ENCODE measurements around the gene PLA2G6.

PLA2G6 gene

GRCh38 chr22:38075961-38076360 is 105.7 kb downstream of the PLA2G6 start:
- no peak for ATAC-seq (ENCODE audit: low read depth)
- H3K36me3 ChIP-seq (ENCODE audit: low read depth) = peaks cover 16% of the 10 kb centered on the region

GRCh38 chr22:38075105-38075825 is 106.4 kb downstream of the PLA2G6 start:
- Histone ChIP-seq H3K27ac (ENCODE audit: poor library complexity, severe bottlenecking) (no peak overlapping the region), H3K36me3 (ENCODE audit: low read depth) (peaks cover 23% of the 10 kb centered on the region), H3K4me1 (ENCODE audit: insufficient read depth, poor library complexity, severe bottlenecking) (no peaks in the 10 kb centered on the region), H3K27me3 (ENCODE audit: insufficient read depth, poor library complexity, severe bottlenecking) (peaks cover under 1% of the 10 kb centered on the region), H3K9me3 (ENCODE audit: severe bottlenecking) (no peaks in the 10 kb centered on the region), H3K4me3 (ENCODE audit: severe bottlenecking) (no peak overlapping the region)
- TF ChIP-seq CTCF (IDR thresholded peaks at IDR 0.05; ENCODE audit: poor library complexity, severe bottlenecking) = no peak
- no peak for ATAC-seq (ENCODE audit: low read depth)
- no peak for DNase-seq (ENCODE audit: low spot score)

More at GRCh38 chr22:38075961-38076360, 105.7 kb downstream of the PLA2G6 start:
- Histone ChIP-seq H3K27ac (ENCODE audit: poor library complexity, severe bottlenecking) (no peak overlapping the region), H3K9me3 (ENCODE audit: severe bottlenecking) (no peaks in the 10 kb centered on the region), H3K4me3 (ENCODE audit: severe bottlenecking) (no peak overlapping the region), H3K4me1 (ENCODE audit: insufficient read depth, poor library complexity, severe bottlenecking) (no peaks in the 10 kb centered on the region), H3K27me3 (ENCODE audit: insufficient read depth, poor library complexity, severe bottlenecking) (peaks cover 8% of the 10 kb centered on the region)
- TF ChIP-seq CTCF (IDR thresholded peaks at IDR 0.05; ENCODE audit: poor library complexity, severe bottlenecking) = no peak
- DNase-seq (ENCODE audit: low spot score) = no peak

GRCh38 chr22:38074181-38075104 is 107.2 kb downstream of the PLA2G6 start:
- no peak for TF ChIP-seq CTCF (IDR thresholded peaks at IDR 0.05; ENCODE audit: poor library complexity, severe bottlenecking)
- Histone ChIP-seq H3K4me1 (ENCODE audit: insufficient read depth, poor library complexity, severe bottlenecking) (no peaks in the 10 kb centered on the region), H3K4me3 (ENCODE audit: severe bottlenecking) (no peak overlapping the region), H3K27me3 (ENCODE audit: insufficient read depth, poor library complexity, severe bottlenecking) (no peaks in the 10 kb centered on the region), H3K27ac (ENCODE audit: poor library complexity, severe bottlenecking) (no peak overlapping the region), H3K36me3 (ENCODE audit: low read depth) (peaks cover 24% of the 10 kb centered on the region), H3K9me3 (ENCODE audit: severe bottlenecking) (no peaks in the 10 kb centered on the region)
- DNase-seq (ENCODE audit: low spot score) (no peak), ATAC-seq (ENCODE audit: low read depth) (no peak)

GRCh38 chr22:38073150-38074130 is 108.2 kb downstream of the PLA2G6 start:
- Histone ChIP-seq H3K4me1 (ENCODE audit: insufficient read depth, poor library complexity, severe bottlenecking) (no peaks in the 10 kb centered on the region), H3K36me3 (ENCODE audit: low read depth) (peaks cover 24% of the 10 kb centered on the region), H3K27me3 (ENCODE audit: insufficient read depth, poor library complexity, severe bottlenecking) (no peaks in the 10 kb centered on the region), H3K9me3 (ENCODE audit: severe bottlenecking) (no peaks in the 10 kb centered on the region), H3K4me3 (ENCODE audit: severe bottlenecking) (no peak overlapping the region), H3K27ac (ENCODE audit: poor library complexity, severe bottlenecking) (no peak overlapping the region)
- TF ChIP-seq CTCF (IDR thresholded peaks at IDR 0.05; ENCODE audit: poor library complexity, severe bottlenecking) = no peak
- no peak for ATAC-seq (ENCODE audit: low read depth)
- no peak for DNase-seq (ENCODE audit: low spot score)
